GM10847 (cell line): ENCODE measurements around the gene HIVEP2.

ENCODE experiments used
- POLR2A ChIP-seq: IDR thresholded peaks from 2 replicates; pipeline ENCODE4 v1.6.1; 2011; ENCODE audit not compliant: insufficient read length; ENCODE audit errors: extremely low read depth

Gene HIVEP2

GRCh38 chr6:142913036-142913510, 31.9 kb downstream of the HIVEP2 start:
- no peak for TF ChIP-seq POLR2A

GRCh38 chr6:142912125-142912524, 32.9 kb downstream of the HIVEP2 start:
- TF ChIP-seq POLR2A = no peak

GRCh38 chr6:142911430-142911829, 33.5 kb downstream of the HIVEP2 start:
- TF ChIP-seq POLR2A = no peak

- no peak for TF ChIP-seq POLR2A
Measured at GRCh38 chr6:142909686-142910085, 35.3 kb downstream of the HIVEP2 start.

GRCh38 chr6:142908235-142908634, 36.7 kb downstream of the HIVEP2 start:
- no peak for TF ChIP-seq POLR2A

GRCh38 chr6:142907544-142907943, 37.4 kb downstream of the HIVEP2 start:
- no peak for TF ChIP-seq POLR2A

- TF ChIP-seq POLR2A = no peak
Measured at GRCh38 chr6:142906945-142907470, 38.0 kb downstream of the HIVEP2 start.

GRCh38 chr6:142903812-142904211, 41.2 kb downstream of the HIVEP2 start:
- no peak for TF ChIP-seq POLR2A

- TF ChIP-seq POLR2A = no peak
Measured at GRCh38 chr6:142902636-142903053, 42.3 kb downstream of the HIVEP2 start.

- no peak for TF ChIP-seq POLR2A
Measured at GRCh38 chr6:142901611-142902010, 43.4 kb downstream of the HIVEP2 start.

GRCh38 chr6:142900227-142900971, 44.6 kb downstream of the HIVEP2 start:
- TF ChIP-seq POLR2A = no peak

- TF ChIP-seq POLR2A = no peak
Measured at GRCh38 chr6:142898927-142899895, 45.8 kb downstream of the HIVEP2 start.

GRCh38 chr6:142897659-142898058, 47.3 kb downstream of the HIVEP2 start:
- TF ChIP-seq POLR2A = no peak

- no peak for TF ChIP-seq POLR2A
Measured at GRCh38 chr6:142896732-142897131, 48.2 kb downstream of the HIVEP2 start.

GRCh38 chr6:142893088-142893487, 51.9 kb downstream of the HIVEP2 start:
- TF ChIP-seq POLR2A = no peak
